SJCRH30 (cell line): ENCODE results near the gene ASTN2. TPM values are rescaled to one million over a fixed set of nuclear protein-coding genes. Genes with fewer than 3 reads are reported as not detected.
"Not testable (repeated sequence)": the region's sequence is repeated elsewhere in the genome, so short reads cannot be mapped to it uniquely, and the experiment has no call there.

Experiments
- DNase-seq, 2 experiments: peaks; one replicate each; pipeline ENCODE4 v3.0.0-alpha.2; 2015 to 2020
- H3K27ac ChIP-seq: fragments of 250-450 bp; sonication (Bioruptor Pico); 2 replicates; pipeline ENCODE4 v1.5.1; 2020; ENCODE audit warnings: mild to moderate bottlenecking, moderate library complexity
- H3K27me3 ChIP-seq: fragments of 250-450 bp; sonication (Bioruptor Pico); 2 replicates; pipeline ENCODE4 v1.5.1; 2020; ENCODE audit warnings: mild to moderate bottlenecking, moderate library complexity
- H3K36me3 ChIP-seq: fragments of 250-450 bp; sonication (Bioruptor Pico); 2 replicates; pipeline ENCODE4 v1.5.1; 2020; ENCODE audit warnings: mild to moderate bottlenecking, moderate library complexity
- H3K4me1 ChIP-seq: fragments of 250-450 bp; sonication (Bioruptor Pico); 2 replicates; pipeline ENCODE4 v1.5.1; 2020; ENCODE audit warnings: mild to moderate bottlenecking, moderate library complexity
- H3K4me3 ChIP-seq: fragments of 250-450 bp; sonication (Bioruptor Pico); 2 replicates; pipeline ENCODE4 v1.5.1; 2020; ENCODE audit warnings: mild to moderate bottlenecking, moderate library complexity
- H3K9me3 ChIP-seq: fragments of 250-450 bp; sonication (Bioruptor Pico); replicated peaks from 2 replicates; pipeline ENCODE4 v1.5.1; 2020; ENCODE audit warnings: mild to moderate bottlenecking, moderate library complexity
- total RNA-seq: library from RNA; depleted of rRNA; stranded (reverse); fragments of >200 nt; shearing (Covaris generic); gene quantifications from 2 replicates; pipeline ENCODE4 v1.2.3, GENCODE V29; 2014

Gene ASTN2
- total RNA-seq, 1 experiment from 2014 or later: 19.8 TPM

DNA sequence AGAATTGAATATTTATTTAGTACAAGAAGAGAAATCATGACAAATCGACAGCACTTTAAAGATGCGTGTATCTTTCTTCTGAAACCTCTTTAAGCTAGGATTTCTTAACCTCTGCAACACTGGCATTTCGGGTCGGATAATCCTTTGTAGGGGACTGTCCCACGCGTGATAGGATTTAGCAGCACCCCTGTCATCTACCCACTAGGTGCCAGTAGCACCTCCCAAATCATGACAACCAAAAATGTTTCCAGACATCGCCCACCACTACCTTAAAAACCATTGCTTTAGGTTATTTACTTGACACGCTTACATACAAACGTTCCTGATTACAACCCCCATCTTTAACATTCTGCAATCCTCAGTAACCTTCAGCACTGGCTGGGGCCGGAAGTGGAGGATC lies 504.7 kb downstream of the ASTN2 start:
- no peak for DNase-seq
- Histone ChIP-seq H3K36me3 (no peaks in the 10 kb centered on the region), H3K4me1 (no peaks in the 10 kb centered on the region), H3K27me3 (no peaks in the 10 kb centered on the region), H3K4me3 (no peak overlapping the region), H3K9me3 (no peaks in the 10 kb centered on the region), H3K27ac (no peak overlapping the region)

DNA sequence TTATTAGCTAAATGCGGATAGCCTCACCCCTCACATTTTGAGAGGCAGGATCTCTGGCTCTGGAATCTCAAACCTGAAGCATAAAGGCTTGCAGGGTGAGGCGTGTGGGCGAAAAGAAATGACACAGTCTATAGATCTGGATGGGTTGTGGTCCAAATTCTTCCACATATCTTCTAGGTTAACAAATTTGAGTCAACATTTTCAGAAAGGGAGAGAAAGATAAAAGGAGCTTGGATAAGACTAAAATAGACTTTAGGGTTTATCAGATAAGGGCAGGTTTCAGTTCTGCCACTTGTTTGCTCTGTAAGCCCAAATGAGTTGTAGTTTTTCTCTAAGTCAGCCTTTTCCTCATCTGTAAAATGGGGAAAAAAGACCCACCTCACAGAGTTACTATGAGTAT lies 506.9 kb downstream of the ASTN2 start:
- H3K9me3 ChIP-seq: no peaks in the 10 kb centered on the region
- H3K36me3 ChIP-seq: no peaks in the 10 kb centered on the region
- no peak overlapping the region for H3K4me3 ChIP-seq
- no peaks in the 10 kb centered on the region for H3K4me1 ChIP-seq
- H3K27me3 ChIP-seq: no peaks in the 10 kb centered on the region
- no peak for DNase-seq
- H3K27ac ChIP-seq: no peak overlapping the region

DNA sequence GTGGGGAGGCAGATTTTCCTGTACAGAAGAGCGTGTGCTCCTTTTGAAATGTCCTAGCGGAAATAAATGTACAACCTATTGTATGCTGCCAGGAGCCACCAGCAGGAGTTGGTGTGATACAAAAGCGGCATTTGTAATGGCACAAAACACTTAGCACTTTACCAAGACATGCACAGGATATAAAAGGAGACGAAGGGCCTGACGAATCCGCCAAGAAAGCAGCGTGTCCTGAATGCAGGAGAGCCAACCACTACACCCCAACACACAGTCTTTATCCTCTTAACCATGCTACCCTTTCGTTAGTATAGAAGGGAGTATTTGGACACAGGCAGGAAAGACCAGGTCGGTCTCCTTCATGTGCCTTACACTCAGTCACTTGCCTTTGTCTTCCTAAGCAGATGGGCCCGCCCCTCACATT lies 509.7 kb downstream of the ASTN2 start:
- Histone ChIP-seq H3K27me3 (no peaks in the 10 kb centered on the region), H3K27ac (no peak overlapping the region), H3K4me3 (no peak overlapping the region), H3K9me3 (peaks cover 10% of the 10 kb centered on the region), H3K4me1 (peaks cover 4% of the 10 kb centered on the region), H3K36me3 (no peaks in the 10 kb centered on the region)
- no peak for DNase-seq

DNA sequence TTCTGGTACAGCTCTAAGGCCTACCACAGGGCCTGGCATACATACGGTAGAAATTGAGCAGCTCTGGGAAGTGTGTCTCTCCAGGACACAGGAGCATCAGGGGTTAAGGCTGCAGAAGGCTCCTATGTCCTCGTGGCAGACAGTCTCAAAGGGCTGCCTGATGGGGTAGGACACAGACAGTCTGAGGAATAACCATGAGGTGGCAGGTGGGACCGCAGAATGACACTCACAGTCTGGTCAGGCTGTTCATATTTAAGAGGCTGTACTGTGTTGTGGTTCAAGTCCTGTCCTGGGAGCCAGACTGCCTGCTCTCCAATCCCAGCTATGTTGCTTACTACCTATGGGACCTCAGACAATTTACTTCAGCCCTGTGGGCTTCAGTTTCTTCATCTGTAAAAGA lies 510.7 kb downstream of the ASTN2 start:
- no peak for DNase-seq
- Histone ChIP-seq H3K27ac (no peak overlapping the region), H3K9me3 (peaks cover 13% of the 10 kb centered on the region), H3K36me3 (no peaks in the 10 kb centered on the region), H3K4me3 (no peak overlapping the region), H3K27me3 (no peaks in the 10 kb centered on the region), H3K4me1 (peaks cover 11% of the 10 kb centered on the region)

DNA sequence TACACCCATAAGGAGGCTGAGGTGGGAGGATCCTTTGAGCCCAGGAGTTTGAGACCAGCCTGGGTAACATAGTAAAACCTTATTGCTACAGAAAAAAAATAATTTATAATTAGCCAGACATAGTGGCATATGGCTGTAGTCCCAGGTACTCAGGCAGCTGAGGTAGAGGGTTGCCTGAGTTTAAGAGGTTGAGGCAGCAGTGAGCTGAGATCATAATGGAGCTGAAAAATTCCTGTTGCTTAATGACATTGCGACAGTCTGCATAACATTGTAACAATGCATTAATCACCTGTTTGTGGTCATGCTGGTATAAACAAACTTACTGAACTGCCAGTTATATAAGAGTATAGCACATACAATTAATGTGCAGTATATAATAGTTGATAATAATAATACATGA lies 513.6 kb downstream of the ASTN2 start:
- Histone ChIP-seq H3K27me3 (no peaks in the 10 kb centered on the region), H3K9me3 (peaks cover 16% of the 10 kb centered on the region), H3K4me1 (peaks cover 30% of the 10 kb centered on the region), H3K4me3 (no peak overlapping the region), H3K27ac (no peak overlapping the region), H3K36me3 (no peaks in the 10 kb centered on the region)
- DNase-seq: peak in 1 of 2 experiments; percentile 17

DNA sequence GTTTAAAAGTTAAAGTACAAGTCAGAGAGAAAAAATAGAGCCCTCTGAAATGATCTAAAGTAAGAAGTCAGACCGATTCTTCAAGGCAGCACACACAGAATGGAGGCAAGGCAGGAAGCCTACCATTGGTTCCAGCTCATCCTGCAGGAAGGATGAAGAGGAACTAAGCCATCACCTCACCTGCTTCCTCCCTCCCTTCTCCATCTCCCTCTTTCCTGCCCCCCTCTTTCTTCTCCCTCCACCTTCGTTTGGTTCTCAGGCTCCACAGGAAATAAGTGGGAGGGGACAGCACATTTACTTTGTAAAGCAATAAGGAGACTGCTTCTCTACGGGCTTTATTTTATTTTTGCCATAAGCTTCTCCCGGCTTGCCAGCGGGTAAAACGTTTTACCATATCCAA lies 514.3 kb downstream of the ASTN2 start:
- Histone ChIP-seq H3K27ac (no peak overlapping the region), H3K27me3 (no peaks in the 10 kb centered on the region), H3K36me3 (no peaks in the 10 kb centered on the region), H3K9me3 (peaks cover 16% of the 10 kb centered on the region), H3K4me3 (no peak overlapping the region), H3K4me1 (peaks cover 30% of the 10 kb centered on the region)
- no peak for DNase-seq

DNA sequence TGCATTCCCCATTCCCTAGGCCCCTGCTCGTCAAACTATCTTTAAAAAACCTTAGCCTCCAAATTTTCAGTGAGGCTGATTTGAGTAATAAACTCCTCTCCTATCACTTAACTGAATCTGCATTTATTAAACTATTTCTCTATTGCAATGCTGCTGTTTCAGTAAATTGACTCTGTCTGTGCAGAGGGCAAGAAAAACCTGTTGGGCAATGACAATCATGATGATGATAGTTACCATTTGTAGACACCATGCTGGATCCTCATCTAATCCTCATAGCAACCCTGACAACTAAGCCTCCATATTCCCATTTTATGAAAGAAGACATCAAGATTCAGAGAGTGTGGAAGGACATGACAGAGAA lies 514.9 kb downstream of the ASTN2 start:
- Histone ChIP-seq H3K9me3 (peaks cover 16% of the 10 kb centered on the region), H3K36me3 (no peaks in the 10 kb centered on the region), H3K27me3 (no peaks in the 10 kb centered on the region), H3K4me1 (peaks cover 30% of the 10 kb centered on the region), H3K4me3 (no peak overlapping the region), H3K27ac (peak overlapping the region; percentile 17; the same call in 1 of the 2 replicates)
- no peak for DNase-seq

DNA sequence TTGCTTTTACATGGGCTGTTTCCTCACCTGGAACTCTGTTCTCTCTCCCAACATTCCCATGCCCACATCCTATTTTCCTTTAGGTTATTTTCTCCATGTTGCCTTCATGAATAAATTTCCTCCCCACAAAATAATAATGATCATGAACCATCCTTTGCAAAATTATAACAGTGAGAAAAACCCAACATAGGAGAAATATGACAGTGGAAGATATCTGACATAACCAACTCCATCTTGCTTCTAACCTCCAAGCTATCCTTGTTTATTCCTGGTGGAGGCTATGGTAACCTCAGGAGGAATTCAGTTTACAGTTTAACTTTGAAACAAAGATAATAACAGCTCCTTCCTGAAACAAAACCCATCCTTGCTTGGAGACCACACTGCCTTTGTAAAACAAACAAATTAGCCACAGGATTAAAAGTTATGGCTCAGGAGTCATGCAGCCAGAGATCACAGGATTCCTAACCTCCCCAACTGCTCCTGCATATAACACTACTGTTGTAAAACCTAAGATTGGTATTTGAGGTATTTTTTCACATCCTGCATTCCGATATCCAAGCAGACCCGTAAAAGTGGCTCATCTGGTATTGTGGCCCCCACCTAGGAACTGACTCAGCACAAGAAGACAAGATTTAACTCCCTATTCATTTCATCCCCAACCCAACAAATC lies 515.4 kb downstream of the ASTN2 start:
- Histone ChIP-seq H3K27ac (peak overlapping the region; percentile 17; the same call in 1 of the 2 replicates), H3K4me1 (peaks cover 30% of the 10 kb centered on the region), H3K9me3 (peaks cover 16% of the 10 kb centered on the region), H3K27me3 (no peaks in the 10 kb centered on the region), H3K36me3 (no peaks in the 10 kb centered on the region), H3K4me3 (no peak overlapping the region)
- peak; percentile 83 to 91 for DNase-seq

DNA sequence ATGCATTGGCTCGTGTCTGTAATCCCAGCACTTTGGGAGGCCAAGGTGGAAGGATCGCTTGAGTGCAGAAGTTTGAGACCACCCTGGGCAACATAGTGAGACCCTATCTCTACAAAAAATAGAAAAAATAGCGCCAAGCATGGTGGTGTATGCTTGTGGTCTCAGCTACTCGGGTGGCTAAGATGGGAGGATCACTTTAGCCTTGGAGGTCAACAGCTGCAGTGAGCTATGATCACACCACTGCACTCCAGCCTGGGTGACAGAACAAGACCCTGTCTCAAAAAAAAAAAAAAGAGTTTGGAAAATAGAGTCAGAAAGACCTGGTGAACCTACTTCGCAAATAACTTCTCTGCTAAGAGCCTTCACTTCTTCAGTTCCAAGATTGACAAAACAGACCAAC lies 516.7 kb downstream of the ASTN2 start:
- Histone ChIP-seq H3K9me3 (peaks cover 16% of the 10 kb centered on the region), H3K4me1 (peaks cover 30% of the 10 kb centered on the region)
- not testable (repeated sequence) for H3K4me3 ChIP-seq, H3K27ac ChIP-seq, H3K36me3 ChIP-seq, H3K27me3 ChIP-seq
- DNase-seq: peak; percentile 50 to 60

DNA sequence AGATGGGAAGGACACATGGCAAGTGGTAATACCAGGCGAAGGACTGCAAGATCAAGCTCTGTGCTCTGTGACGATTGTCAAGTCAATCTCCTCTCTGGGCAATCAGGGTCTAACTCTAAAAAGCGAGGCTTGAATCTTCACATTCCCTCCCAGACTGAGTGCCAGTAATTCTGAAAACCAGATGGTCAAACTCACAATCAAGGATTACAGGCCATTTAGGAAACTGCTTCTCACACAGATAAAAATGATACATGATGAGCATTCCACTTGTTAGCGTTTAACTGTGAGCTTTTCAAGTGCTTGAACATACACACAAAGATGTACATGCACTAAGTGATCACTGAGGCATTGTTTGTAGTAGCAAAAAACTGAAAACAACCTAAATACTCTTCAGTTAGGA lies 517.7 kb downstream of the ASTN2 start:
- Histone ChIP-seq H3K4me3 (no peak overlapping the region), H3K4me1 (peaks cover 30% of the 10 kb centered on the region)

DNA sequence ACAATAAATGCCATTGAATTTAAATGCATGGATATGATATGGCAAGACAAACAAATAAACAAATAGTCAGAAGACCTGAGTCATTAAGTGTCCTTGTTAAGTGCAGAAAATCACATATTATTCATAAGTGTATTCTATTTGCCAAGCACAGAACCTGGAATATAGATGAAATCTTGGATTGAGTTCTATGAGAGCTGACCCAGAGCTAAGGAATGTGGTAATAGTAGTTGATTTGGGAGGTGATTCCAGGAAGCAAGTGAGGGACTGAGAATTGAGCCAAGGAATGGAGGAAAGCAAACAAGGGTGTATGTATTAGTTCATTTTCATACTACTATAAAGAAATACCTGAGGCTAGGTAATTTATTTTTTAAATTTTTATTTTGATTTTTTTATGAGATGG lies 518.9 kb downstream of the ASTN2 start:
- peaks cover 15% of the 10 kb centered on the region for H3K9me3 ChIP-seq
- no peak overlapping the region for H3K4me3 ChIP-seq
- peaks cover 28% of the 10 kb centered on the region for H3K4me1 ChIP-seq
- no peaks in the 10 kb centered on the region for H3K27me3 ChIP-seq
- no peak for DNase-seq
- H3K27ac ChIP-seq: no peak overlapping the region
- H3K36me3 ChIP-seq: no peaks in the 10 kb centered on the region

More for the DNA sequence above, 517.7 kb downstream of the ASTN2 start:
- H3K9me3 ChIP-seq: peaks cover 16% of the 10 kb centered on the region
- no peak for DNase-seq
- no peaks in the 10 kb centered on the region for H3K27me3 ChIP-seq
- no peak overlapping the region for H3K27ac ChIP-seq
- H3K36me3 ChIP-seq: no peaks in the 10 kb centered on the region

DNA sequence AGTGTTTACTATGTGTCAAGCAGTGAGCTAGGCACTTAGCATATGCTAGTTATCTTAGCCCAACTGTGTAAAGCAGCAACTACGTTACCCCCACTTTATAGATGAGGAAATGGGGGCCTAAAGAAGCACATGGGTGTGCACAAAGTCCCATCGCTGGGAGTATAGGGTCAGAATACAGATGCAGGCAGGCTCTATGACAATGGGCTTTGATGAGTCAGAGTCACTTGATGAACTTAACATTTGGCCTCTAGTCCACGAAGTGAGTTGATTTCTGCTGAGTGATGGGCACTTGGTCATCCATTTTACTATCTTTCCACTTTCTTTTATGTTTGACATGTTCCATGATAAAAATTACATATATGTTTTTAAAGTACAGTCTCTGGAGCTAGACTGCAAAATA lies 523.4 kb downstream of the ASTN2 start:
- H3K4me1 ChIP-seq: no peaks in the 10 kb centered on the region
- H3K27ac ChIP-seq: no peak overlapping the region
- H3K4me3 ChIP-seq: no peak overlapping the region
- no peak for DNase-seq
- no peaks in the 10 kb centered on the region for H3K36me3 ChIP-seq
- no peaks in the 10 kb centered on the region for H3K27me3 ChIP-seq
- H3K9me3 ChIP-seq: no peaks in the 10 kb centered on the region

DNA sequence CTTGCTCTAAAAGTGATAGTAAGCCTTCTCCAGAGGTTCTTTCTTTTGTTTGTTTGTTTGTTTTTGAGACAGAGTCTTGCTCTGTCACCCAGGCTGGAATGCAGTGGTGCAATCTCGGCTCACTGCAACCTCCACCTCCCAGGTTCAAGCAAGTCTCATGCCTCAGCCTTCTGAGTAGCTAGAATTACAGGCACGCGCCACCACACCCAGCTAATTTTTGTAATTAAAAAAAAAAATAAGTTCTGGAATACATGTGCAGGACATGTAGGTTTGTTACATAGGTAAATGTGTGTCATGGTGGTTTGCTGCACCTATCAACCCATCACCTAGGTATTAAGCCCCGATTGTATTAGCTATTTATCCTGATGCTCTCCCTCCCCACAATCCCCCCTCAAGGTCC lies 526.4 kb downstream of the ASTN2 start:
- H3K27ac ChIP-seq, H3K4me3 ChIP-seq, H3K4me1 ChIP-seq, H3K9me3 ChIP-seq, H3K36me3 ChIP-seq, H3K27me3 ChIP-seq, DNase-seq: not testable (repeated sequence)

DNA sequence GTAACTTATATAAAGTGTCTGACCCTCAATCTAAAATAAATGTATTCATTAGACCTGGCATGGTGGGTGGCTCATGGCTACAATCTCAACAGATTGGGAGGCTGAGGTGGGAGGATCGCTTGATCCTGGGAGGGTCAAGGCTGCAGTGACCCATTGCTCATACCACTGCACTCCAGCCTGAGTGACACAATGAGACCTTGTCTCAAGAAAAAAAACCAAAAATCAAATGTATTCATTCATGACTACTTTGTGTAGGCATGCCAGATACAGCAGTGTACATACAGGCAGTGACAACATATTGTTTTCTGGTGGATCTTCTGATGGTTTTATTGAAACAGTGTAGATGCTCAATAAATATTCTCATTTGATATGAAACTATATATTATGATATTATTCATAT lies 526.8 kb downstream of the ASTN2 start:
- Histone ChIP-seq H3K27ac (no peak overlapping the region), H3K9me3 (no peaks in the 10 kb centered on the region), H3K36me3 (no peaks in the 10 kb centered on the region), H3K27me3 (no peaks in the 10 kb centered on the region), H3K4me1 (no peaks in the 10 kb centered on the region), H3K4me3 (no peak overlapping the region)
- no peak for DNase-seq

DNA sequence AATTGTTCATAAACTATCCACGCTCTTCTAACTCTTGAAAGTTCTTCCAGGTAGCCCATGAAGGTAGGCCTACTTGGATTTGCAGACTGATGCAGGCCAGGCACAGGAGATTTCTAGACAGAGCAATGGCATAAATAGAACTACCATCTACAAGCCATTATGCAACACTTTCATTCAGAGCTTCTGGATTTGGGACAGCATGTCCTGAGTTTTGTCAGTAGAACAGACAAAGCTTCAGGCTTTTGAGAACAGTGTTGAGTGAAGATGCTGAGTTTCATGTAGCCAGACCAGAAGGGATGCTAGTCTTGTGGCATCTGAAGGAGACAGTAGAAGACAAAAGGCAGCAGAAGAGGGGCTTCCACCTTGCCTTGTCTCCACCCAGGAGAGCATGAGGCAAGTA lies 531.2 kb downstream of the ASTN2 start:
- Histone ChIP-seq H3K9me3 (0 out of 2 replicates have a peak, but pooled peaks cover 5% of the 10 kb centered on the region), H3K4me3 (no peak overlapping the region)

DNA sequence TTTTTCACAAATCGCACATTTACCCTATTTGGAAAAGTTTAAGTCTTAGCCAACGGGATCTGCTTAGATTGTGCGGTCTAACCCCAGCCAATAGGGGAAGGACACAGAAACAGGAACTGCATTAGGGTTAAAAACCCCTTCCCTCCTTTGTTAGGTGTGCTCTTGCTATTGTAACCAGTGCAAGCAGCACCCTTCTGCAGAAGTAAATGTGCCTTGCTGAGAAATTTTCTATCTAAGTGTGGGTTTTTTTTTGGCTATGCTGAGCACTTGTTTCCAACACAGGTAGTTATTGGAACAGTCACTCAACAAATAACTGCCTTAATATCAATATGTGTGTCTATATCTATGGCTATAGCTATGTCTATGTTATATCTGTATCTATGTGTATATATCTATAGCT lies 537.8 kb downstream of the ASTN2 start:
- H3K27ac ChIP-seq: no peak overlapping the region
- peaks cover 20% of the 10 kb centered on the region for H3K4me1 ChIP-seq
- peaks cover 23% of the 10 kb centered on the region for H3K9me3 ChIP-seq
- H3K36me3 ChIP-seq: no peaks in the 10 kb centered on the region
- no peak for DNase-seq
- no peaks in the 10 kb centered on the region for H3K27me3 ChIP-seq
- no peak overlapping the region for H3K4me3 ChIP-seq

More for the DNA sequence above, 531.2 kb downstream of the ASTN2 start:
- Histone ChIP-seq H3K4me1 (no peaks in the 10 kb centered on the region), H3K36me3 (no peaks in the 10 kb centered on the region), H3K27ac (no peak overlapping the region), H3K27me3 (no peaks in the 10 kb centered on the region)
- no peak for DNase-seq
